SK-N-SH treated with all-trans-retinoic acid at 6 μM for 48 hours (cell line): ENCODE data around the gene VRK2.

Experiments used
- GLIS3 ChIP-seq: fragments of 250-450 bp; sonication (Bioruptor Pico); IDR thresholded peaks from 2 replicates; pipeline ENCODE4 v1.5.0; 2020; ENCODE audit warnings: mild to moderate bottlenecking, moderate library complexity
- ZFP3 ChIP-seq: fragments of 250-450 bp; sonication (Bioruptor Pico); IDR thresholded peaks from 2 replicates; pipeline ENCODE4 v1.5.0; 2020; ENCODE audit warnings: mild to moderate bottlenecking, moderate library complexity
- ZNF8 ChIP-seq: fragments of 450-650 bp; formaldehyde crosslinking; IDR thresholded peaks from 2 replicates; pipeline ENCODE4 v1.5.0; 2020; ENCODE audit warnings: mild to moderate bottlenecking, moderate library complexity

DNA sequence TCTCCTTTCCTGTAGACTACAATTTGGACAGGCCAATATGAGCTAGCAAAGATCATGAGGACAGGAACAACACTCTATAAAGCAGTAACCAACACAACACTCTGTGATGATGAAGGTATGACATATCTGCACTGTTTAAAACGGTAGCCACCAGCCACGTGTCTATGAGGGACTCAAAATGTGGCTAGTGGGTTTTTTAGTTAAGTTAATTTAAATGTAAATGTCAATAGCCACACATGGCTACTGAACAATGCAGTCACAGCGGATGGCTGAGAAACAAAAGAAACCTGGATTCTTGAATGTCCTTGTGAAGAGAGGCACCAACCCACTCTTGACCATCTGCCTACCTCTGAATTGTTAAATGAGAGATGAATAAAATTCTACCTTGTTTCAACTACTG, 160.6 kb downstream of the VRK2 start:
- TF ChIP-seq GLIS3 (CRISPR knock-in tag): no peak
- no peak for TF ChIP-seq ZFP3
- TF ChIP-seq ZNF8: no peak
